ENCODE results near the gene PCID2. TPM values are rescaled to one million over a fixed set of nuclear protein-coding genes. Genes with fewer than 3 reads are reported as not detected.

The PCID2 gene
- total RNA-seq, 1 donor from 2014 or later: 99.6 TPM

- no peak overlapping the region for H3K27ac Mint-ChIP-seq
- TF ChIP-seq, protein P1, sequence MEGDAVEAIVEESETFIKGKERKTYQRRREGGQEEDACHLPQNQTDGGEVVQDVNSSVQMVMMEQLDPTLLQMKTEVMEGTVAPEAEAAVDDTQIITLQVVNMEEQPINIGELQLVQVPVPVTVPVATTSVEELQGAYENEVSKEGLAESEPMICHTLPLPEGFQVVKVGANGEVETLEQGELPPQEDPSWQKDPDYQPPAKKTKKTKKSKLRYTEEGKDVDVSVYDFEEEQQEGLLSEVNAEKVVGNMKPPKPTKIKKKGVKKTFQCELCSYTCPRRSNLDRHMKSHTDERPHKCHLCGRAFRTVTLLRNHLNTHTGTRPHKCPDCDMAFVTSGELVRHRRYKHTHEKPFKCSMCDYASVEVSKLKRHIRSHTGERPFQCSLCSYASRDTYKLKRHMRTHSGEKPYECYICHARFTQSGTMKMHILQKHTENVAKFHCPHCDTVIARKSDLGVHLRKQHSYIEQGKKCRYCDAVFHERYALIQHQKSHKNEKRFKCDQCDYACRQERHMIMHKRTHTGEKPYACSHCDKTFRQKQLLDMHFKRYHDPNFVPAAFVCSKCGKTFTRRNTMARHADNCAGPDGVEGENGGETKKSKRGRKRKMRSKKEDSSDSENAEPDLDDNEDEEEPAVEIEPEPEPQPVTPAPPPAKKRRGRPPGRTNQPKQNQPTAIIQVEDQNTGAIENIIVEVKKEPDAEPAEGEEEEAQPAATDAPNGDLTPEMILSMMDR (IDR thresholded peaks at IDR 0.05): no peak
- TF ChIP-seq EZH2phosphoT487 (IDR thresholded peaks at IDR 0.05): no peak
- TF ChIP-seq EZH2 (IDR thresholded peaks at IDR 0.05): no peak
- peaks cover 93% of the 10 kb centered on the region for H3K79me2 ChIP-seq (ENCODE audit: low read depth)
These were observed 10.9 kb upstream of the PCID2 start for GRCh38 chr13:113219256-113219940.

DNA sequence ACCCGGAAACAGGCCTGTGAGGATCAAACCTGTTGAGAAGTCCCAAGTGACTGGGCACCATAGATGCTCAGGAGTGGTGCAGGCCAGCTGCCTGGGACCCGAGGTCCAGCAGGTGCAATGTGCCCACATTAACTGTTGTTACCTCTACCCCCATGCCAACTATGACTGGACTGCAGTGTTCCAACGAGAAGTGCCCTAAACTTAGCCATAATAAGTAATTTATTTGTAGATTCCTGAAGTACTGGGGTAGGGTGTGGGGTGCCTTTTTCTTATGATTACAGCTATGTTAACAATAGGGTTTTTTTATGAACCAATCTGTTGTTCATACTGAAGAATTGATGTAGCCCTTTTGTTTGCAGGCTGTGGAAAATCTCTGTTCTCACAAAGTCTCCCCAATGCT lies 10.1 kb upstream of the PCID2 start:
- Histone ChIP-seq H2AFZ (replicated peaks) (no peak overlapping the region), H3K9ac (no peak overlapping the region), H3K27me3 (no peaks in the 10 kb centered on the region), H3K36me3 (peaks cover 3% of the 10 kb centered on the region), H3K4me2 (no peak overlapping the region), H3K79me2 (ENCODE audit: low read depth) (peaks cover 99% of the 10 kb centered on the region), H3K4me3 (no peak overlapping the region), H3F3A (ENCODE audit: low read depth) (peaks cover 13% of the 10 kb centered on the region), H4K20me1 (ENCODE audit: low read depth) (peaks cover 43% of the 10 kb centered on the region), H3K9me3 (ENCODE audit: low read depth) (no peaks in the 10 kb centered on the region), H3K4me1 (peaks cover 18% of the 10 kb centered on the region), H3K27ac (no peak overlapping the region)
- TF ChIP-seq EZH2phosphoT487 (IDR thresholded peaks at IDR 0.05): no peak
- no peak for TF ChIP-seq EZH2 (IDR thresholded peaks at IDR 0.05)
- TF ChIP-seq, protein P1 (IDR thresholded peaks at IDR 0.05): no peak
- peaks cover 14% of the 10 kb centered on the region for H3K36me3 Mint-ChIP-seq
- DNase-seq (ENCODE audit: low spot score): no peak
- H3K27me3 Mint-ChIP-seq (ENCODE audit: insufficient read depth, low read depth): peaks cover 2% of the 10 kb centered on the region
- peaks cover 3% of the 10 kb centered on the region for H3K4me1 Mint-ChIP-seq
- no peak overlapping the region for H3K4me3 Mint-ChIP-seq
- H3K9me3 Mint-ChIP-seq: no peaks in the 10 kb centered on the region
- H3K27ac Mint-ChIP-seq: no peak overlapping the region

More at GRCh38 chr13:113219256-113219940, 10.9 kb upstream of the PCID2 start:
- Histone ChIP-seq H3K27ac (no peak overlapping the region), H3K4me1 (peaks cover 18% of the 10 kb centered on the region), H3F3A (ENCODE audit: low read depth) (peaks cover 13% of the 10 kb centered on the region), H3K4me2 (no peak overlapping the region), H4K20me1 (ENCODE audit: low read depth) (peaks cover 36% of the 10 kb centered on the region), H3K9ac (no peak overlapping the region), H3K9me3 (ENCODE audit: low read depth) (no peaks in the 10 kb centered on the region), H3K36me3 (peaks cover 4% of the 10 kb centered on the region), H3K4me3 (no peak overlapping the region), H2AFZ (replicated peaks) (no peak overlapping the region), H3K27me3 (no peaks in the 10 kb centered on the region)
- H3K4me1 Mint-ChIP-seq: peaks cover 3% of the 10 kb centered on the region
- no peak overlapping the region for H3K4me3 Mint-ChIP-seq
- H3K9me3 Mint-ChIP-seq: no peaks in the 10 kb centered on the region
- no peak for DNase-seq (ENCODE audit: low spot score)
- peaks cover 14% of the 10 kb centered on the region for H3K36me3 Mint-ChIP-seq
- H3K27me3 Mint-ChIP-seq (ENCODE audit: insufficient read depth, low read depth): peaks cover 2% of the 10 kb centered on the region

DNA sequence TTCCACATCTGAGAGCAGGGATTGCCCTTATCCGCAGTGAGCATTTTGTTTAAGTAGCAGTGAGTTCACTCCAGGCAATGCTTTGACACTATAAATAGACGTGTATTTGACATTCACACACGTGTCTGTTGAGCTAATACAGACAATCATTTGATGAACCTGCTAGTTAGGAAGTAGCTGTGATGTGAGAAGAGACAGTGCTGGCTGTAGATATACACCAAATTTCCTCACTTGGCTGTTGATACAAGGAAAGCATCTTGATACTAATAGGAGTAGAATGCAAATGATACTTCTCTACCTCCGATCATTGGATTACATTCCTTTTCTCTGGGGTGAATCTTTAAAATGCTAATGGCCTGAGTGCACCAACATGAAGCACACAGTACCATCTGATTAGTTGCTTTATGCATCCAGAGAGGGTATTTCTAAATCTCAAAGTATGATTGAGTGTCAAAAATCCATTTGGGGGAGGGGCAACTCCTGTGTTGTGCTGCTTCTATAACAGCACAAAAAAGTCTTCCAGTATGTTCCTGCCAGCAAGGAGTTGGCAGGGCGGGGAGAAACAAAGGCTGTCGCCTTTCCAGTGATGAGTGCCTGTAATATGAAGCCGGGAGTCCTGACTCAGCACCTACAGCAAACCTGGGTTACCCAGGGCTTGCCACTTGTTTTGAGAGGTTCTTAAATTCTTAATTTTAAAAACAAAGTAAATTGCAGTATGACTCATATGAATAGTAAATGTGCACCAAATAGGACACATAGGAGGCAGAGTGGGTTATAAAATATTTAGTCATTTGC lies 8.0 kb upstream of the PCID2 start:
- Histone ChIP-seq H3K4me2 (peak overlapping the region; percentile 70), H3K27ac (peak overlapping the region; percentile 7), H3K27me3 (no peaks in the 10 kb centered on the region), H3K9me3 (ENCODE audit: low read depth) (no peaks in the 10 kb centered on the region), H2AFZ (replicated peaks) (no peak overlapping the region), H3K4me1 (peaks cover 18% of the 10 kb centered on the region), H3K79me2 (ENCODE audit: low read depth) (peaks cover 100% of the 10 kb centered on the region), H3K9ac (peak overlapping the region; percentile 2), H3F3A (ENCODE audit: low read depth) (peaks cover 13% of the 10 kb centered on the region), H3K36me3 (peaks cover 5% of the 10 kb centered on the region), H3K4me3 (peak overlapping the region; percentile 3), H4K20me1 (ENCODE audit: low read depth) (peaks cover 38% of the 10 kb centered on the region)
- H3K4me1 Mint-ChIP-seq: peaks cover 5% of the 10 kb centered on the region
- TF ChIP-seq, protein P1 (IDR thresholded peaks at IDR 0.05): no peak
- TF ChIP-seq EZH2phosphoT487 (IDR thresholded peaks at IDR 0.05): no peak
- no peak for TF ChIP-seq EZH2 (IDR thresholded peaks at IDR 0.05)
- H3K4me3 Mint-ChIP-seq: peak overlapping the region; percentile 9
- H3K36me3 Mint-ChIP-seq: peaks cover 10% of the 10 kb centered on the region
- no peak overlapping the region for H3K27ac Mint-ChIP-seq
- H3K27me3 Mint-ChIP-seq (ENCODE audit: insufficient read depth, low read depth): no peaks in the 10 kb centered on the region
- no peaks in the 10 kb centered on the region for H3K9me3 Mint-ChIP-seq
- DNase-seq (ENCODE audit: low spot score): peak; percentile 61
